Endothelial cell of hepatic sinusoid (primary cell): ENCODE results near the gene PACS1.
"Not testable (repeated sequence)": the region's sequence is repeated elsewhere in the genome, so short reads cannot be mapped to it uniquely, and the experiment has no call there.

Experiments
- in situ Hi-C: cut with HindIII; loops from 2 replicates; pipeline ENCODE4 v1.10.0; 2017; ENCODE audit warnings: low sequenced_read_pairs

The PACS1 gene

GRCh38 chr11:66072518-66072917 lies 2.4 kb downstream of the PACS1 start:
- in situ Hi-C loops, result no loop called here

GRCh38 chr11:66073669-66074068 lies 3.6 kb downstream of the PACS1 start:
- in situ Hi-C loops, result no loop called here

DNA sequence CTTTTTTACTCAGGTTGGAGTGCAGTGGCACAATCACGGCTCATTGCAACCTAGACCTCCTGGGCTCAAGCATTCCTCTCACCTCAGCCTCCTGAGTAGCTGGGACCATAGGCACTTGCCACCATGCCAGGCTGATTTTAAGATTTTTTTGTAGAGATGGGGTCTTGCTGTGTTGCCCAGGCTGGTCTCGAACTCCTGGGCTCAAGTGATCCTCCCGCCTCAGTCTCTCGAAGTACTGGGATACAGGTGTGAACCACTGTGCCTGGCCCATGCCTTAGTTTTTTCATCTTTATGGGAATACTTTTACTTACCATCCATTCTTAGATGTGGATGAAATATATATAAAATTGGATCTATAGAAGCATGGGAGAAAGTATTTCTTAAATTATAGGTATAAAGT lies 5.2 kb downstream of the PACS1 start:
- in situ Hi-C loops, result no loop called here

DNA sequence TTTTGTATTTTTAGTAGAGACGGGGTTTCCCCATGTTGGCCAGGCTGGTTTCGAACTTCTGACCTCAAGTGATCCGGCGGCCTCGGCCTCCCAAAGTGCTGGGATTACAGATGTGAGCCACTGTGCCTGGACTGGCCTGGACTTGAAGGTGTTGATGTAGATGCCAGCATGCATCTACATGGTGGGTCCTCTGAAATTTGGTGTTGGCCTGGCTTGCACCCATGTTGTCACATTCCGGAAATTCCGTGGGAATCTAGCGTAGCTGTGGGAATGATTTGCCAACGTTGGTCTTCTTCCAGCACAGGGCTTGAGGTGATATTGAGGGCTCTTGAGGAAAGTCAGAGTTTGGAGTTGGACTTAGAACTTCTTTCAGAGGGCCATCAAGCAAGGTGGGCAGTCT lies 6.5 kb downstream of the PACS1 start:
- in situ Hi-C loops, result no loop called here

GRCh38 chr11:66077927-66078326 lies 7.9 kb downstream of the PACS1 start:
- in situ Hi-C loops, result no loop called here

DNA sequence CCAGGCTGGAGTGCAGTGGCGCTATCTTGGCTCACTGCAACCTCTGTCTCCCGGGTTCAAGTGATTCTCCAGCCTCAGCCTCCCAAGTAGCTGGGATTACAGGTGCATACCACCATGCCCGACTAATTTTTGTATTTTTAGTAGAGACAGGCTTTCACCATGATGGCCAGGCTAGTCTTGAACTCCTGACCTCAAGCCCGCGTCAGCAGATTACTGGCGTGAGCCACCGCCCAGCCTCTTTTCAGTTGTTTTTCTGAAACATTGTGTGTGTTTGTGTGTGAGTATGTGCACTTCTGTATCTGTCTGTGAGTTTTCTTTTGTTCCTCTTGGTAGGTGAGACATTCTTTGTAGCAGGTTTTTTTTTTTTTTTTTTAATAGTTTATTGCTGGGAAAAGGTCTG lies 8.9 kb downstream of the PACS1 start:
- in situ Hi-C loops, result not testable (repeated sequence)

GRCh38 chr11:66080055-66080817 lies 10.2 kb downstream of the PACS1 start:
- in situ Hi-C loops, result loop anchor here (5.0 kb wide), 1 partner anchor 37 kb away; no protein-coding TSS in a partner anchor

DNA sequence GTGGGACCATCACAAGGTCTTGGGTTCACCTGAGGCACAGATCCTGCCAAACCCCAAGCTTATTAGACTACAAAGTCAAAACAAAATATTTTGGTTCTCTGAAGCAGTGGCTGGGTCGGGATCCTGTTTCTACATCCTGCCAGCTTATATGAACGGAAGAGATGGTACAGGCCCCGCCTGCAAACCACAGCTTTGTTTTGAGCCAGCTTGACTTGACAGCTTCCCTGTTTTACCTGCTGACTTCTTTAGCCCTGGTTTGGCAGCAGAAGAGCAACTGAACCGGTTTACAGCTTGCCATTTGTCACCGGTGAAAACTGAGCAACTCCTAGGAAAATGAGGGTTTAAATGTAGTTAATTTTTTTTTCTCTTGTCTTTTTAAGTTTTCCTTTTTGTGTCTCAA lies 11.4 kb downstream of the PACS1 start:
- in situ Hi-C loops, result loop anchor here (5.0 kb wide), 1 partner anchor 36 kb away; no protein-coding TSS in a partner anchor

DNA sequence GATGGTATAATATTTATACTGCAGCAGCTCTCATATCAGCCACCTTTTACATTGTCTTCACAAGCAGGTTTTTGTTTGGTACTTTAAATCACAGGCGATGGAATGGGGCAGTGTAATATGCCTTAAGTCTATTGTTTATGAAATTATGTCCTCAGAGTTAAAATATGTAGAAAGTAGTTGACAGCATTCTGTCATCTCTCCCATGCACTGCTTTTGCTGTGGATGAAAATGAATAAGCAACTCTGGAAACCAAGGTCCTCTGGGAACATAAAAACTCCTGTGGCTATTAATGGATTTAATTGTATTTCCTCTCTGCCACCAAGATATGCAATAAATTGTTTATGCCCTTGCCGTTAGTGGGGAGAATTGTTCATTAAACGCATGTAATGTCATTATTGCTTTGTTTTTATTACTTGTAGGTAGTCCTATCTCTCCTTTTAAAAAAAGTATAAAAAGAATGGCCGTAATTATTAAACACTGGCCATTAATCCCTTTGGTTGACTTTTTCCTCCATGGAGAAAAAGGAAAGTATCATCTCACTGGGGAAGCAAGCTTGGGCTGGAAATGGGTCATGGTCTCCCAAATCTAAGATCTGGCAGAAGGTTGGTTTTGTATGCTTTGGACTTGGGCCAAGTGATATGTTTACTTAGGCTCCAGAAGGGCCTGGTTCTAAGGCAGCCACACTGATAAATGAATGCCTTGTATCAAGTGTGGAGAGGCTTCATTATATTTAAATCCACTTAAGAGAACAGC lies 13.1 kb downstream of the PACS1 start:
- in situ Hi-C loops, result loop anchor here (5.0 kb wide), 1 partner anchor 34 kb away; no protein-coding TSS in a partner anchor

GRCh38 chr11:66083767-66084166 lies 13.7 kb downstream of the PACS1 start:
- in situ Hi-C loops, result loop anchor here (5.0 kb wide), 1 partner anchor 34 kb away; no protein-coding TSS in a partner anchor

GRCh38 chr11:66084821-66085475 lies 14.9 kb downstream of the PACS1 start:
- in situ Hi-C loops, result loop anchor here (5.0 kb wide), 1 partner anchor 32 kb away; no protein-coding TSS in a partner anchor

GRCh38 chr11:66087148-66087908 lies 17.3 kb downstream of the PACS1 start:
- in situ Hi-C loops, result no loop called here

DNA sequence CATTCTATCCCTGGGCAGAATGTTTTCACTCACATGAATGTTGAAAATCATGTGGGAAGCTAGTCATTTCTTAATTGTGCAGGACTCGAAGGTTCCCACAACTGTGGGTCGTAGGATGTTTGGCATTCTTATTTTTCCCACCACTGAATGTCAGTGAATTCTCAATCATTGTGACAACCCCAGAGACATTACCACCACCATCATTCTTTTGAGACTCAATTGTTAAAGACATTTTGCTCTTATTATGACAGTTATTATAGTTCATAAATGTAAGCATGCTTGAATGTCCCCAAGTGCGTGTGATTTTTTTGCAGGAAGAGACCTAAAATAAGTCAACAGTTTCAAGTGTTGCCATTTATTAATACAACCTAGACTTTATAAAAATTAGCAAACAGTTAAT lies 19.0 kb downstream of the PACS1 start:
- in situ Hi-C loops, result no loop called here

- in situ Hi-C loops, result no loop called here
Observed at GRCh38 chr11:66090288-66090687, 20.2 kb downstream of the PACS1 start.

DNA sequence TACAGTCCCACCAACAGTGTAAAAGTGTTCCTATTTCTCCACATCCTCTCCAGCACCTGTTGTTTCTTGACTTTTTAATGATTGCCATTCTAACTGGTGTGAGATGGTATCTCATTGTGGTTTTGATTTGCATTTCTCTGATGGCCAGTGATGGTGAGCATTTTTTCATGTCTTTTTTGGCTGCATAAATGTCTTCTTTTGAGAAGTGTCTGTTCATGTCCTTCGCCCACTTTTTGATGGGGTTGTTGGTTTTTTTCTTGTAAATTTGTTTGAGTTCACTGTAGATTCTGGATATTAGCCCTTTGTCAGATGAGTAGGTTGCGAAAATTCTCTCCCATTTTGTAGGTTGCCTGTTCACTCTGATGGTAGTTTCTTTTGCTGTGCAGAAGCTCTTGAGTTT lies 22.1 kb downstream of the PACS1 start:
- in situ Hi-C loops, result not testable (repeated sequence)

DNA sequence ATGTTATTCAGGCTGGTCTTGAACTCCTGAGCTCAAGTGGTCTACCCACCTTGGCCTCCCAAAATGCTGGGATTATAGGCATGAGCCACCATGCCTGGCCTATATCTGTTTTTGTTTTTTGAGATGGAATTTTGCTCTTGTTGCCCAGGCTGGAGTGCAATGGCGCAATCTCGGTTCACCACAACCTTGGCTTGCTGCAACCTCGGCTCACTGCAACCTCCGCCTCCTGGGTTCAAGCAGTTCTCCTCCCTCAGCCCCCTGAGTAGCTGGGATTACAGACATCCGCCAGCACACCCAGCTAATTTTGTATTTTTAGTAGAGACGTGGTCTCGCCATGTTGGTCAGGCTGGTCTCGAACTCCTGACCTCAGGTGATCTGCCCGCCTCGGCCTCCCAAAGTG lies 29.7 kb downstream of the PACS1 start:
- in situ Hi-C loops, result not testable (repeated sequence)

GRCh38 chr11:66100272-66101065 lies 30.4 kb downstream of the PACS1 start:
- in situ Hi-C loops, result no loop called here

DNA sequence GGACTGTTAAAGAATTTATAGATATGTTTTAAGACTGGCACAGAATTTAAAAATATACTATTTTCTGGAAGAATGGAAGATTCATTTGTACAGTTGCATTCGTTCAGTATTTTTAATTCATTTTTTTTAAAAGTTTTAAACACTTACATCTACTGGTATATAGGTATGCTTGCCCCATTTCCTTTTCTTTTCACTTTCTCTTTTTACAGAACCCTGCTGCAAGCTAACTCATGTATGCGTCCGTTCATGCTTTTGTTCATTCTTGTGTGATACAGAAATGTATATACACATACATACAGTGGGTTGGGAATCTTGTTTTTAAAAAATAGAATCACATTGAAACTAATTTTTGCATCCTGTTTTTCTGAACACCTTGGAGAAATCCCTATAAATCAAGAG lies 31.0 kb downstream of the PACS1 start:
- in situ Hi-C loops, result no loop called here

GRCh38 chr11:66104057-66104638 lies 34.1 kb downstream of the PACS1 start:
- in situ Hi-C loops, result no loop called here
